Adipocyte (in vitro differentiated cells): ENCODE data around the gene PNMA6E.

Experiments
- DNase-seq: peaks from one replicate; pipeline ENCODE4 v3.0.0-alpha.2; 2015; ENCODE audit warnings: low read depth
- H3K27me3 ChIP-seq: replicated peaks from 2 replicates; pipeline ENCODE4 v1.7.0; 2013; ENCODE audit warnings: mild to moderate bottlenecking, low read length, moderate library complexity; ENCODE audit not compliant: control insufficient read depth, insufficient read depth
- H3K36me3 ChIP-seq: 2 replicates; pipeline ENCODE4 v1.7.0; 2013; ENCODE audit warnings: low read length, mild to moderate bottlenecking, moderate library complexity; ENCODE audit not compliant: control insufficient read depth, insufficient read depth, severe bottlenecking
- H3K4me1 ChIP-seq: 2 replicates; pipeline ENCODE4 v1.7.0; 2013; ENCODE audit warnings: mild to moderate bottlenecking, low read length, moderate library complexity; ENCODE audit not compliant: control insufficient read depth, insufficient read depth
- H3K4me3 ChIP-seq: 2 replicates; pipeline ENCODE4 v1.7.0; 2013; ENCODE audit warnings: mild to moderate bottlenecking, low read length, moderate library complexity
- H3K9ac ChIP-seq: 2 replicates; pipeline ENCODE4 v1.7.0; 2013; ENCODE audit warnings: mild to moderate bottlenecking, low read length, moderate library complexity
- H3K9me3 ChIP-seq: 2 replicates; pipeline ENCODE4 v1.7.0; 2013; ENCODE audit warnings: mild to moderate bottlenecking, low read length, moderate library complexity; ENCODE audit not compliant: control insufficient read depth

The PNMA6E gene

DNA sequence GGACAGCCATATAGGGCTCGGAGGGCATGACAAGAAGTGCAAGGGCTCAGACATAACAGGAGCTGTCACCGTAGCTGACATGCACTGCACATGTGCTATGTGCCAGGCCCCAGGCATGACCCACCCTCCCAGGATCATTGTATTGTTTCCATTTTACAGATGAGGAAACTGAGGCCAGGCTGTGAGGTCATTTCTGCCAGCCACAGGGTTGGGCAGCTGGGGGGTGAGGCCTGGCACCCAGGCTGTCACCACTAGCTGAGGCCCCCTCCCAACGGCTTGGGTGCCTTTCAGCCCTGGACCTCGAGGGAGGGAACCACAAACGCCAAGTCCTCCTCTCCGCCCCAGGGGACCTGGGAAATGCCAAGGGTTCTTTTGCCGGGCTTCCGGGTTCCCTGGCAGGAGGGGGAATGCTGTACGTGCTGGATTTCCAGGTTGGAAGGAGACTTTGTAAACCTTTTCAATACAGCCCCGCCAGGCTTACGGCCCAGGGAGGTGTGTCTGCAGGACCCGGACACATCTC is 32.1 kb upstream of the PNMA6E start:
- no peak for DNase-seq
- no peaks in the 10 kb centered on the region for H3K36me3 ChIP-seq
- no peak overlapping the region for H3K4me3 ChIP-seq
- H3K9me3 ChIP-seq = peaks cover 17% of the 10 kb centered on the region
- no peak overlapping the region for H3K9ac ChIP-seq
- H3K4me1 ChIP-seq = no peaks in the 10 kb centered on the region
- peaks cover 62% of the 10 kb centered on the region for H3K27me3 ChIP-seq

DNA sequence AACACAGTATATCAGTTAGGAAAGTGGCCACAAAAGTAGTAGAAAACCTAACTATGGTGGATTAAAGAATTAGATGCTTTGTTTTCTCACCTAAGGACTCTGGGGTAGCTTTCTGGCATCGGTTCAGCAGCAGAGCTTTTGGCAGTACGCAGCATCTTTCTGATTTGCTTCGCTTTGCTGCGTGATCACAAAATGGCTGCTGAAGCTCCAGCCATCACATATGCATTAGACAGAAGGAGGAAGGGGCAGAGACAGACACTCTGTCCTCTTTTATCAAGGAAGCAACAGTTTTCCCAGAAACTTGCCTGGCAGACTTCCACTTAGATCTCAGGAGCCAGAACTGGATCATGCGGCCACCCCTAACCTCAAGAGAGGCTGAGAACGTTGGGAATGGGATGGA is 29.6 kb upstream of the PNMA6E start:
- H3K4me1 ChIP-seq = no peaks in the 10 kb centered on the region
- H3K36me3 ChIP-seq = no peaks in the 10 kb centered on the region
- H3K9ac ChIP-seq = no peak overlapping the region
- H3K27me3 ChIP-seq = peaks cover 57% of the 10 kb centered on the region
- no peak for DNase-seq
- H3K4me3 ChIP-seq = no peak overlapping the region
- peaks cover 41% of the 10 kb centered on the region for H3K9me3 ChIP-seq

DNA sequence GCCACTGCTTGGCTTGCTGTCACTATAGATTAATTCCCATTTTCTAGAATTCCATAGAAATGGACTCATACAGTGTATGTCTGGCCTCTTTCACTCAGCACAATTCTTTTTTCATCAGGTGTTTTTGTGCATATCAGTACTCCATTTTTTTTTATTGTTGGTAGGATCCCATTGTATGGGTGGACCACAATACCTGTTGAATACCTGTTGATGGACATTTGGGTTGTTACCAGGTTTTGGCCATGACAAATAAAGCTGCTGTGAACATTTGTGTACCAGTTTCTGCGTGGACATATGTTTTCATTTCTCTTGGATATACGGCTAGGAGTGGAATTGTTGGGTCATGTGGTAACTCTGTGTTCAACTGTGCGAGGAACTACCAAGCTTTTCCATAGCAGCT is 25.1 kb upstream of the PNMA6E start:
- Histone ChIP-seq H3K4me1 (peaks cover 10% of the 10 kb centered on the region), H3K36me3 (no peaks in the 10 kb centered on the region), H3K4me3 (no peak overlapping the region), H3K9me3 (peaks cover 38% of the 10 kb centered on the region), H3K27me3 (peaks cover 48% of the 10 kb centered on the region), H3K9ac (no peak overlapping the region)
- no peak for DNase-seq

DNA sequence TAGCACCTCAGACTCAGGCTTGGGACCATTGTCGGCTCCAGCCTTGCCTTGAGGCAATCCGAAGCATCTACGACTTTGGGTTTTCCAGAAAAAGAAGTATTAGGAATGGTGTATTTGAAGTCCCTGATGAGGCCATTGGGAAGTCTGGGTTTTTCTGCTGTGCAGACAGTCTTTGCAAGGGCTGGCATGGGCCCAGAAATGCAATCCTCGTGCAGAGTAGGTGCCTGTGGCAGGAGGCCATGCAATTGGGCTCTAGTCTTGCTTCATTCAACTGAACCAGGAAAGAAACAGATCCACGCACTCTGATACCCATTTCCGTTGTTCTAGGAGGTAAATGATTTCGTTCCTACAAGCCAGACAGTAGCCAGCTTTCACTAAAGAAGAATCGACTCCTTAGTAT is 22.5 kb upstream of the PNMA6E start:
- H3K4me3 ChIP-seq = no peak overlapping the region
- no peak overlapping the region for H3K9ac ChIP-seq
- peaks cover 10% of the 10 kb centered on the region for H3K4me1 ChIP-seq
- peaks cover 52% of the 10 kb centered on the region for H3K27me3 ChIP-seq
- H3K9me3 ChIP-seq = peaks cover 29% of the 10 kb centered on the region
- peak; percentile 6 for DNase-seq
- no peaks in the 10 kb centered on the region for H3K36me3 ChIP-seq

DNA sequence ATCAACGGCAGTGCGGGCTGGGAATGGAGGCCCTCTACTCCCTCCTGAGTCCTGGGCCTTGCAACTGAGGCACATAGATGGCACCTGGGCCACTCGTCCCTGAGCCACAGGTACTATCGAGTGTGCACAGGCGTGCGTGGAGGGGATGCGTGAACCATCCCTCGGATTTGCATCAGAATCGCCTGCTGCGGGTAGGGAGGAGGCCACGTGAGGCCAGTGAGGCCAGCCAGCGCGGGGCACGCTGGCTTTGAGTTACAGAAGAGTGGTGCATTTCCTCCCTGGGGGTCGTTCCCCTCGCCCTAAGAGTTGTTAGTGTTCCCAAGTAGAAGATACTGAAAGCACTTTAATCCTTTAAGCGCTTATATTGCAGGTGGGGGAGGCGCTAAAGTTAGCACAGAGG is 20.7 kb upstream of the PNMA6E start:
- no peak overlapping the region for H3K4me3 ChIP-seq
- peaks cover 59% of the 10 kb centered on the region for H3K27me3 ChIP-seq
- no peaks in the 10 kb centered on the region for H3K36me3 ChIP-seq
- H3K9me3 ChIP-seq = peaks cover 13% of the 10 kb centered on the region
- no peak for DNase-seq
- H3K4me1 ChIP-seq = peaks cover 10% of the 10 kb centered on the region
- H3K9ac ChIP-seq = no peak overlapping the region

DNA sequence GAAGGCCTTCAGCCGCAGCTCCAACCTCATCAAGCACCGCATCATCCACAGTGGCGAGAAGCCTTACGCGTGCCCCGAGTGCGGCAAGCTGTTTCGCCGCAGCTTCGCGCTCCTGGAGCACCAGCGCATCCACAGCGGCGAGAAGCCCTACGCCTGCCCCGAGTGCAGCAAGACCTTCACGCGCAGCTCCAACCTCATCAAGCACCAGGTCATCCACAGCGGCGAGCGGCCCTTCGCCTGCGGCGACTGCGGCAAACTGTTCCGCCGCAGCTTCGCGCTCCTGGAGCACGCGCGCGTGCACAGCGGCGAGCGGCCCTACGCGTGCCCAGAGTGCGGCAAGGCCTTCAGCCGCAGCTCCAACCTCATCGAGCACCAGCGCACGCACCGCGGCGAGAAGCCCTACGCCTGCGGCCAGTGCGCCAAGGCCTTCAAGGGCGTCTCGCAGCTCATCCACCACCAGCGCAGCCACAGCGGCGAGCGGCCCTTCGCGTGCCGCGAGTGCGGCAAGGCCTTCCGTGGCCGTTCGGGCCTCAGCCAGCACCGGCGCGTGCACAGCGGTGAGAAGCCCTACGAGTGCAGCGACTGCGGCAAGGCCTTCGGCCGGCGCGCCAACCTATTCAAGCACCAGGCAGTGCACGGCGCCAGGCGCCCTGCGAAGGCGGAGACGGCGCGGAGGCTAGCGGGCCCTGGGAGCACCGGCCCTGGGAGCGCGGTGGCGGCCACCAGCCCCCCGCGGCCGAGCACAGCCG is 19.9 kb upstream of the PNMA6E start:
- Histone ChIP-seq H3K4me1 (peaks cover 10% of the 10 kb centered on the region), H3K36me3 (no peaks in the 10 kb centered on the region), H3K27me3 (peaks cover 62% of the 10 kb centered on the region), H3K9ac (no peak overlapping the region), H3K9me3 (peaks cover 5% of the 10 kb centered on the region), H3K4me3 (no peak overlapping the region)
- no peak for DNase-seq

DNA sequence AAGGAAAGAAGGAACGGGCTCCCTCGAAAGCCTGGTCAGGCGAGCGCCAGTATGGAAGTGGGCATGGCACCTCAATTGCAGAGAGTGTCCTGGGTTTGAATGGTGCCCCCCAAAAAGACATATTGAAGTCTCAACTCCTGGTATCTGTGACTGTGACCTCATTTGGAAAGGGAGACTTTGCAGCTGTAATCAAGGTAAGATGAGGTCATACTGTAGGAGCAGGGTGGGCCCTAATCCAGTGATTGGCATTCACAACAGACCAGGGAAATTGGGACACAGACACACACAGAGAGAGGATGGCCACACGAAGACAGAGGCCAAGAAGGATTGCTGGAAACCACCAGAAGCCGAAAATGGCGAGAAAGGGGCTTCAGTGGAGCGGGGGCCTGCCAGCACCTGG is 16.5 kb upstream of the PNMA6E start:
- Histone ChIP-seq H3K4me3 (no peak overlapping the region), H3K9me3 (peaks cover 3% of the 10 kb centered on the region), H3K4me1 (peaks cover 8% of the 10 kb centered on the region), H3K27me3 (peaks cover 49% of the 10 kb centered on the region), H3K9ac (no peak overlapping the region), H3K36me3 (no peaks in the 10 kb centered on the region)
- no peak for DNase-seq

DNA sequence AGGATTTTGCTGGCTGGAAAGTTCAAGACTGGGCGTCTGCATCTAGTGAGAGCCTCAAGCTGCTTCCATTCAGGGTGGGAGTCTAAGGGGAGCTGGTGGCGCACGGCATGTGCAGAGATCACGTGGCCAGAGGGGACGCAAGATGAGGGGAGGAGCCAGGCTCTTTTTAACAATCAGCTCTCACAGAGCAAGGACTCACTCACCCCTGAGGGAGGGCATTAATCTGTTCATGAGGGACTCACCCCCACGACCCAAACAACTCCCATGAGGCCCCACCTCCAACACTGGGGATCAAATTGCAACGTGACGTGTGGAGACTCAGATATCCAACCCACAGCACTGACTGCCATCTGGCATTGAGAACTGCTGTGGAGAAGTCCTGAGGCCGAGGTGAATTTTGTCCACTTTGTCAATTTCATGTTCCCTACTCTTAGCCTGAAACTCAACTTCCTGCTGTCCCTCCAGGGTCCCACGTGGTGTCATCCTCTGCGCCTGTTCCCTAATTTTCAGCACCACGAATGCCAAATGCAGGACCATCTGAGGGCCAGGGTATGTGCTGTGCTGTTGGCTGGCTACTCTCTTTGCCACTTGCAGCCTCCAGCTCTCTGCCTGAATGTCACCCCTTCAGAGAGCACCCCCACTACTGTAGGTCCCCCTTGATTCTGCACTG is 15.8 kb upstream of the PNMA6E start:
- Histone ChIP-seq H3K27me3 (peaks cover 56% of the 10 kb centered on the region), H3K4me1 (peaks cover 8% of the 10 kb centered on the region), H3K9ac (no peak overlapping the region), H3K4me3 (no peak overlapping the region), H3K9me3 (peaks cover 3% of the 10 kb centered on the region), H3K36me3 (no peaks in the 10 kb centered on the region)
- DNase-seq = no peak

DNA sequence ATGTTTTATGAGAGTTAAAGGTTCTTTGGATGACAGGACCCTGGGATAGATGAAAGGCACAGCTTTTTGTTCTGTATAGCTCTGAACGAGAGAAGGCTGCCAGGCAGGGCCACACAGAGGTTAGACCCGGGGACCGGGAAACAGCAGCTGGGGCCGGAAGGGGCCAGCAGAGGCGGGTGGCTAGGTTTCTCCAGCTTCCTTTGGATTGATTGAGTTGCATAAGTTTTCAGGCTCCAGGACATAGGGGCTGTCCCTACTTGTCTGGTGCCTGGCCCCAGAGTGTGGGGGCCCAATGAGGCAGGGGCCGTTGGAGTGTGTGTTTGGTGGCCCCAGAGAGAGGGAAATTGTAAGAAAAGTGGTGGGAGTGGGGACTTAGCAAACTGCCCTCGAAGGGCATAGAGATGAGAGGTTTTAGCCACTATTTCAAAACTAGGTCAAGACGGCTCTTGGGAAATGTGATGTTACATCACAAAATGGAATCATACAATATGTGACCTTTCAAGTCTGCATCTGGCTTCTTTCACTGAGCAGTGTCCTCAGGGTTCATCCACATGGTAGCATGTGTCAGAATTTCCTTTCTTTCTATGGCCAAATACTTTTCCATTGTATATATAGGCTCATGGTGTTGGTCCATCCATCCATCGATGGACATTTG is 13.8 kb upstream of the PNMA6E start:
- DNase-seq = peak; percentile 48

DNA sequence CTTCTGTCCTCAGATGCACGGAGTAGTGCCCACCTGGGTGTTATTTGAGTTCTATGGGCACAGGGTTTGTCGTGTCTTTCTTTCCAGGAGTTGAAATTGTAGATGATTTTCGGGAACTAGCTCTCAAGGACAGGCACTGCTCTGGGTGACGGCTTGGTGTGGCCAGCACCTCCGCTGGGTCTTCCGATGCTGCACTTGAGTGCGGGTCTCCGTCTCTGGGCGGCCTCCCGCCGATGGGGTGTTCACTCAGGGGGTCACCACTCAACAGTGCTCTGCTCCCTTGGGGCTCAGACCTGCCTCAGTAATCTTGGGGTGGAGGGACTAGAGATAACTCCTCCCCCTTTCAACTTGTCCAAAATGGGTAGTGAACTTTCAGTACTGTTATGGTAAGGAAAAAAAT is 12.6 kb upstream of the PNMA6E start:
- no peaks in the 10 kb centered on the region for H3K36me3 ChIP-seq
- no peak for DNase-seq
- peaks cover 8% of the 10 kb centered on the region for H3K4me1 ChIP-seq
- H3K4me3 ChIP-seq = no peak overlapping the region
- H3K9ac ChIP-seq = no peak overlapping the region
- peaks cover 3% of the 10 kb centered on the region for H3K9me3 ChIP-seq
- H3K27me3 ChIP-seq = peaks cover 53% of the 10 kb centered on the region

More for the DNA sequence above, 13.8 kb upstream of the PNMA6E start:
- no peak overlapping the region for H3K4me3 ChIP-seq
- no peak overlapping the region for H3K9ac ChIP-seq
- H3K9me3 ChIP-seq = peaks cover 3% of the 10 kb centered on the region
- peaks cover 8% of the 10 kb centered on the region for H3K4me1 ChIP-seq
- no peaks in the 10 kb centered on the region for H3K36me3 ChIP-seq
- peaks cover 62% of the 10 kb centered on the region for H3K27me3 ChIP-seq
